Caco-2 (cell line): ENCODE results near the gene ITIH3. TPM values are rescaled to one million over a fixed set of nuclear protein-coding genes. Genes with fewer than 3 reads are reported as not detected.
A peak's percentile ranks its signal among the peaks of the same experiment; 100 is the strongest.

Experiments
- BruUV-seq: library from RNA; stranded (reverse); fragments of 400-500 nt; replicated peaks from 2 replicates; lab custom pipeline; 2021; lab: Mats Ljungman, UMichigan
- CTCF ChIA-PET: fragments of 300-600 bp; sonication (Branson Sonifier 250); formaldehyde crosslinking; loops from one replicate; lab custom pipeline; 2022; ENCODE audit warnings: antibody characterized with exemption; lab: Charles Lee
- POLR2A ChIA-PET: fragments of 300-600 bp; sonication (Branson Sonifier 250); formaldehyde crosslinking; loops from one replicate; lab custom pipeline; 2022; ENCODE audit warnings: antibody characterized with exemption; lab: Charles Lee
- DNase-seq, 2 experiments: peaks; one replicate each; pipeline versions ENCODE4 v3.0.0 to v3.0.0-alpha.2; 2020 to 2022
- H3K27me3 ChIP-seq: replicated peaks from 2 replicates; pipeline ENCODE4 v1.6.0; 2011; ENCODE audit warnings: low read length; ENCODE audit not compliant: control insufficient read depth, insufficient read depth
- H3K36me3 ChIP-seq: 2 replicates; pipeline ENCODE4 v1.5.1; 2011; ENCODE audit warnings: low read length; ENCODE audit not compliant: control insufficient read depth, insufficient read depth
- H3K4me1 ChIP-seq: fragments of 250-450 bp; sonication (Bioruptor Pico); 2 replicates; pipeline ENCODE4 v1.5.1; 2020; ENCODE audit warnings: mild to moderate bottlenecking
- H3K4me3 ChIP-seq: 2 replicates; pipeline ENCODE4 v1.5.1; 2011; ENCODE audit warnings: low read depth, mild to moderate bottlenecking, control low read depth, low read length
- H3K9me3 ChIP-seq: fragments of 250-450 bp; sonication (Bioruptor Pico); 2 replicates; pipeline ENCODE4 v1.5.1; 2020; ENCODE audit warnings: mild to moderate bottlenecking, moderate library complexity
- H3K27ac Mint-ChIP-seq: one replicate; pipeline ENCODE4 v1.8.0; 2022; ENCODE audit warnings: mixed read lengths; ENCODE audit not compliant: unreplicated experiment
- H3K27me3 Mint-ChIP-seq: one replicate; pipeline ENCODE4 v1.8.0; 2022; ENCODE audit warnings: mixed read lengths; ENCODE audit not compliant: insufficient read depth, unreplicated experiment
- H3K36me3 Mint-ChIP-seq: one replicate; pipeline ENCODE4 v1.8.0; 2022; ENCODE audit warnings: mild to moderate bottlenecking, mixed read lengths; ENCODE audit not compliant: insufficient read depth, unreplicated experiment
- H3K4me1 Mint-ChIP-seq: one replicate; pipeline ENCODE4 v1.8.0; 2022; ENCODE audit warnings: low read depth, mixed read lengths; ENCODE audit not compliant: unreplicated experiment
- H3K4me3 Mint-ChIP-seq: one replicate; pipeline ENCODE4 v1.8.0; 2022; ENCODE audit warnings: mild to moderate bottlenecking, moderate library complexity, mixed read lengths; ENCODE audit not compliant: unreplicated experiment
- H3K9me3 Mint-ChIP-seq: one replicate; pipeline ENCODE4 v1.8.0; 2022; ENCODE audit warnings: mixed read lengths; ENCODE audit not compliant: unreplicated experiment
- CTCF ChIP-seq, 2 experiments: fragments of 200-600 bp in 1 of 2; IDR thresholded peaks; 1 replicate in 1 of 2; 2 replicates in 1 of 2; pipeline versions ENCODE4 v1.5.1 to v1.8.0; 2011 to 2022; ENCODE audit warnings: antibody characterized with exemption in 1 of 2, control low read depth in 1 of 2, inconsistent platforms in 1 of 2, low read depth in 1 of 2, low read length in 1 of 2, mild to moderate bottlenecking in 1 of 2, moderate library complexity in 1 of 2; ENCODE audit not compliant: insufficient read depth in 1 of 2, severe bottlenecking in 1 of 2, unreplicated experiment in 1 of 2
- intact Hi-C: fragments of 100-400 bp; cut with micrococcal nuclease; formaldehyde crosslinking; loops from one replicate; pipeline ENCODE4 v1.10.0; 2022; ENCODE audit not compliant: unreplicated experiment
- total RNA-seq: library from RNA; stranded (reverse); gene quantifications from 2 replicates; pipeline ENCODE4 v1.2.3, GENCODE V29; 2022

ITIH3 gene
- total RNA-seq, 1 experiment from 2014 or later = 0.27 TPM

- POLR2A ChIA-PET = no interaction called here
- no peak for TF ChIP-seq CTCF (IDR thresholded peaks at IDR 0.05; ENCODE audit: insufficient read depth in 1 of 2, low read depth in 1 of 2, low read length in 1 of 2, severe bottlenecking in 1 of 2, unreplicated experiment in 1 of 2)
- no peak for DNase-seq
- Histone ChIP-seq H3K4me1 (no peaks in the 10 kb centered on the region), H3K9me3 (no peaks in the 10 kb centered on the region), H3K36me3 (no peaks in the 10 kb centered on the region), H3K4me3 (no peak overlapping the region), H3K27me3 (no peaks in the 10 kb centered on the region)
- Mint-ChIP-seq H3K4me3 (no peak overlapping the region), H3K27ac (no peak overlapping the region), H3K36me3 (peaks cover 5% of the 10 kb centered on the region), H3K27me3 (no peaks in the 10 kb centered on the region), H3K4me1 (no peaks in the 10 kb centered on the region), H3K9me3 (no peaks in the 10 kb centered on the region)
- intact Hi-C loops = no loop called here
- CTCF ChIA-PET = no interaction called here
- BruUV-seq = no TSS peak
Observed at GRCh38 chr3:52844290-52844975, 49.8 kb downstream of the ITIH3 start.

GRCh38 chr3:52845157-52845556 lies 50.6 kb downstream of the ITIH3 start:
- POLR2A ChIA-PET = no interaction called here

More at GRCh38 chr3:52845157-52845556, 50.6 kb downstream of the ITIH3 start:
- no peaks in the 10 kb centered on the region for H3K9me3 ChIP-seq
- no TSS peak for BruUV-seq
- DNase-seq = peak in 1 of 2 experiments; percentile 22
- H3K4me3 ChIP-seq = no peak overlapping the region
- Mint-ChIP-seq H3K36me3 (peaks cover 5% of the 10 kb centered on the region), H3K4me3 (no peak overlapping the region), H3K4me1 (no peaks in the 10 kb centered on the region), H3K27me3 (no peaks in the 10 kb centered on the region), H3K9me3 (no peaks in the 10 kb centered on the region), H3K27ac (no peak overlapping the region)
- intact Hi-C loops = no loop called here
- no peaks in the 10 kb centered on the region for H3K27me3 ChIP-seq
- no peaks in the 10 kb centered on the region for H3K4me1 ChIP-seq
- peaks cover 2% of the 10 kb centered on the region; the same call in 1 of the 2 replicates for H3K36me3 ChIP-seq
- no peak for TF ChIP-seq CTCF (IDR thresholded peaks at IDR 0.05; ENCODE audit: insufficient read depth in 1 of 2, low read depth in 1 of 2, low read length in 1 of 2, severe bottlenecking in 1 of 2, unreplicated experiment in 1 of 2)
- CTCF ChIA-PET = interaction anchor here (0.6 to 1.3 kb wide), 2 partner anchors 66 to 258 kb away, joined by 3 to 4 read pairs; no protein-coding TSS in a partner anchor
